HepG2 (cell line): ENCODE data around the gene PHTF2. TPM values are rescaled to one million over a fixed set of nuclear protein-coding genes. Genes with fewer than 3 reads are reported as not detected.

Experiments
- AGO2 ChIP-seq: fragments of 200-400 bp; formaldehyde crosslinking; optimal IDR thresholded peaks from 2 replicates; pipeline ENCODE3; 2017; ENCODE audit warnings: mild to moderate bottlenecking, low read depth, low read length, moderate library complexity
- EEA1 ChIP-seq: sonication (generic); formaldehyde crosslinking; IDR thresholded peaks from 2 replicates; pipeline ENCODE4 v1.5.1; 2020; ENCODE audit warnings: mild to moderate bottlenecking, missing genetic modification reagents, borderline replicate concordance
- HOXA5 ChIP-seq: sonication (generic); formaldehyde crosslinking; IDR thresholded peaks from 2 replicates; pipeline ENCODE4 v1.4.0; 2020; ENCODE audit warnings: missing genetic modification reagents
- IKZF1 ChIP-seq: fragments of 450-650 bp; IDR thresholded peaks from 2 replicates; pipeline ENCODE4 v1.7.1; 2016
- RAD21 ChIP-seq: fragments of 450-650 bp; formaldehyde crosslinking; IDR thresholded peaks from 2 replicates; pipeline ENCODE4 v1.5.0; 2020; ENCODE audit warnings: mild to moderate bottlenecking
- ZBTB40 ChIP-seq, 2 experiments: fragments of 450-650 bp in 1 of 2; sonication (generic) in 1 of 2; formaldehyde crosslinking in 1 of 2; IDR thresholded peaks; 2 replicates each; pipeline versions ENCODE4 v1.6.1 to v1.8.0; 2016 to 2022; ENCODE audit warnings: antibody characterized with exemption in 1 of 2, mild to moderate bottlenecking in 1 of 2, missing genetic modification reagents in 1 of 2
- ZNF605 ChIP-seq: sonication (generic); formaldehyde crosslinking; IDR thresholded peaks from 2 replicates; pipeline ENCODE4 v1.8.0; 2022; ENCODE audit warnings: mild to moderate bottlenecking, missing genetic modification reagents
- ZNF619 ChIP-seq: sonication (generic); formaldehyde crosslinking; IDR thresholded peaks from 2 replicates; pipeline ENCODE4 v1.4.0; 2020; ENCODE audit warnings: mild to moderate bottlenecking, missing genetic modification reagents
- polyA plus RNA-seq, 8 experiments: library from polyadenylated mRNA; depleted of rRNA in 3 of 8; stranded (reverse) in 7 of 8; unstranded in 1 of 8; fragments of >200 nt; fragmentation: Illumina TruSeq in 4 of 8; extraction: Trizol in 4 of 8; gene quantifications; 2 replicates each; pipeline versions ENCODE4 v1.2.1 to v1.2.3, GENCODE V29; 2011 to 2016; ENCODE audit warnings: low read depth in 4 of 8, missing spikeins in 1 of 8, mixed read lengths in 1 of 8; ENCODE audit not compliant: insufficient read depth in 1 of 8
- total RNA-seq, 5 experiments: library from RNA; depleted of rRNA; stranded (reverse); fragments of >200 nt; fragmentation: Illumina TruSeq; extraction: Trizol; gene quantifications; 2 replicates each; pipeline ENCODE4 v1.2.3, GENCODE V29; 2016; ENCODE audit warnings: low read depth in 1 of 5
- TF ChIP-seq, protein P1 (sequence below): sonication (generic); formaldehyde crosslinking; IDR thresholded peaks from 2 replicates; pipeline ENCODE4 v1.4.0; 2020; ENCODE audit warnings: missing genetic modification reagents
- TF ChIP-seq, protein P2 (sequence below): IDR thresholded peaks from 2 replicates; pipeline ENCODE4 v1.6.1; 2016; ENCODE audit warnings: low read depth, missing genetic modification reagents, missing compliant biosample characterization

PHTF2 gene
- total and polyA plus RNA-seq, 2 of the 13 experiments (the other 11 are each of a cell fraction or from before 2014, with no cell fraction given): 7.4 to 10.2 TPM

- TF ChIP-seq, protein P1, sequence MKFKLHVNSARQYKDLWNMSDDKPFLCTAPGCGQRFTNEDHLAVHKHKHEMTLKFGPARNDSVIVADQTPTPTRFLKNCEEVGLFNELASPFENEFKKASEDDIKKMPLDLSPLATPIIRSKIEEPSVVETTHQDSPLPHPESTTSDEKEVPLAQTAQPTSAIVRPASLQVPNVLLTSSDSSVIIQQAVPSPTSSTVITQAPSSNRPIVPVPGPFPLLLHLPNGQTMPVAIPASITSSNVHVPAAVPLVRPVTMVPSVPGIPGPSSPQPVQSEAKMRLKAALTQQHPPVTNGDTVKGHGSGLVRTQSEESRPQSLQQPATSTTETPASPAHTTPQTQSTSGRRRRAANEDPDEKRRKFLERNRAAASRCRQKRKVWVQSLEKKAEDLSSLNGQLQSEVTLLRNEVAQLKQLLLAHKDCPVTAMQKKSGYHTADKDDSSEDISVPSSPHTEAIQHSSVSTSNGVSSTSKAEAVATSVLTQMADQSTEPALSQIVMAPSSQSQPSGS (CRISPR knock-in tag): no peak; the same call in 1 of the 2 replicates
- no peak for TF ChIP-seq HOXA5 (CRISPR knock-in tag)
- TF ChIP-seq ZBTB40 (IDR thresholded peaks at IDR 0.05): no peak
- TF ChIP-seq ZBTB40 (CRISPR knock-in tag; IDR thresholded peaks at IDR 0.05): peak; percentile 28; the same call in 1 of the 2 replicates
- peak; percentile 32; the same call in 1 of the 2 replicates for TF ChIP-seq RAD21 (CRISPR knock-in tag)
- TF ChIP-seq, protein P2, sequence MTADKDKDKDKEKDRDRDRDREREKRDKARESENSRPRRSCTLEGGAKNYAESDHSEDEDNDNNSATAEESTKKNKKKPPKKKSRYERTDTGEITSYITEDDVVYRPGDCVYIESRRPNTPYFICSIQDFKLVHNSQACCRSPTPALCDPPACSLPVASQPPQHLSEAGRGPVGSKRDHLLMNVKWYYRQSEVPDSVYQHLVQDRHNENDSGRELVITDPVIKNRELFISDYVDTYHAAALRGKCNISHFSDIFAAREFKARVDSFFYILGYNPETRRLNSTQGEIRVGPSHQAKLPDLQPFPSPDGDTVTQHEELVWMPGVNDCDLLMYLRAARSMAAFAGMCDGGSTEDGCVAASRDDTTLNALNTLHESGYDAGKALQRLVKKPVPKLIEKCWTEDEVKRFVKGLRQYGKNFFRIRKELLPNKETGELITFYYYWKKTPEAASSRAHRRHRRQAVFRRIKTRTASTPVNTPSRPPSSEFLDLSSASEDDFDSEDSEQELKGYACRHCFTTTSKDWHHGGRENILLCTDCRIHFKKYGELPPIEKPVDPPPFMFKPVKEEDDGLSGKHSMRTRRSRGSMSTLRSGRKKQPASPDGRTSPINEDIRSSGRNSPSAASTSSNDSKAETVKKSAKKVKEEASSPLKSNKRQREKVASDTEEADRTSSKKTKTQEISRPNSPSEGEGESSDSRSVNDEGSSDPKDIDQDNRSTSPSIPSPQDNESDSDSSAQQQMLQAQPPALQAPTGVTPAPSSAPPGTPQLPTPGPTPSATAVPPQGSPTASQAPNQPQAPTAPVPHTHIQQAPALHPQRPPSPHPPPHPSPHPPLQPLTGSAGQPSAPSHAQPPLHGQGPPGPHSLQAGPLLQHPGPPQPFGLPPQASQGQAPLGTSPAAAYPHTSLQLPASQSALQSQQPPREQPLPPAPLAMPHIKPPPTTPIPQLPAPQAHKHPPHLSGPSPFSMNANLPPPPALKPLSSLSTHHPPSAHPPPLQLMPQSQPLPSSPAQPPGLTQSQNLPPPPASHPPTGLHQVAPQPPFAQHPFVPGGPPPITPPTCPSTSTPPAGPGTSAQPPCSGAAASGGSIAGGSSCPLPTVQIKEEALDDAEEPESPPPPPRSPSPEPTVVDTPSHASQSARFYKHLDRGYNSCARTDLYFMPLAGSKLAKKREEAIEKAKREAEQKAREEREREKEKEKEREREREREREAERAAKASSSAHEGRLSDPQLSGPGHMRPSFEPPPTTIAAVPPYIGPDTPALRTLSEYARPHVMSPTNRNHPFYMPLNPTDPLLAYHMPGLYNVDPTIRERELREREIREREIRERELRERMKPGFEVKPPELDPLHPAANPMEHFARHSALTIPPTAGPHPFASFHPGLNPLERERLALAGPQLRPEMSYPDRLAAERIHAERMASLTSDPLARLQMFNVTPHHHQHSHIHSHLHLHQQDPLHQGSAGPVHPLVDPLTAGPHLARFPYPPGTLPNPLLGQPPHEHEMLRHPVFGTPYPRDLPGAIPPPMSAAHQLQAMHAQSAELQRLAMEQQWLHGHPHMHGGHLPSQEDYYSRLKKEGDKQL (CRISPR knock-in tag): no peak
- no peak for TF ChIP-seq IKZF1
- TF ChIP-seq EEA1 (CRISPR knock-in tag): 0 out of 2 replicates have a peak, but pooled peaks have one; percentile 54
- TF ChIP-seq ZNF619: 0 out of 2 replicates have a peak, but pooled peaks have one; percentile 37
- peak; percentile 62 for TF ChIP-seq AGO2
- peak; percentile 52; the same call in 1 of the 2 replicates for TF ChIP-seq ZNF605 (CRISPR knock-in tag)
Measured at GRCh38 chr7:77797734-77798393, 709 bp upstream of the PHTF2 start (continued).
